ENCODE results near the gene VPS26B.

VPS26B gene

GRCh38 chr11:134223121-134223520, 1.4 kb upstream of the VPS26B start:
- TF ChIP-seq CTCF (IDR thresholded peaks at IDR 0.05; ENCODE audit: control insufficient read depth, extremely low read depth, insufficient read depth), result no peak
- no peak for DNase-seq (ENCODE audit: low read depth)
- peak overlapping the region; percentile 92 for H3K4me3 ChIP-seq (ENCODE audit: low read depth, low read length)

DNA sequence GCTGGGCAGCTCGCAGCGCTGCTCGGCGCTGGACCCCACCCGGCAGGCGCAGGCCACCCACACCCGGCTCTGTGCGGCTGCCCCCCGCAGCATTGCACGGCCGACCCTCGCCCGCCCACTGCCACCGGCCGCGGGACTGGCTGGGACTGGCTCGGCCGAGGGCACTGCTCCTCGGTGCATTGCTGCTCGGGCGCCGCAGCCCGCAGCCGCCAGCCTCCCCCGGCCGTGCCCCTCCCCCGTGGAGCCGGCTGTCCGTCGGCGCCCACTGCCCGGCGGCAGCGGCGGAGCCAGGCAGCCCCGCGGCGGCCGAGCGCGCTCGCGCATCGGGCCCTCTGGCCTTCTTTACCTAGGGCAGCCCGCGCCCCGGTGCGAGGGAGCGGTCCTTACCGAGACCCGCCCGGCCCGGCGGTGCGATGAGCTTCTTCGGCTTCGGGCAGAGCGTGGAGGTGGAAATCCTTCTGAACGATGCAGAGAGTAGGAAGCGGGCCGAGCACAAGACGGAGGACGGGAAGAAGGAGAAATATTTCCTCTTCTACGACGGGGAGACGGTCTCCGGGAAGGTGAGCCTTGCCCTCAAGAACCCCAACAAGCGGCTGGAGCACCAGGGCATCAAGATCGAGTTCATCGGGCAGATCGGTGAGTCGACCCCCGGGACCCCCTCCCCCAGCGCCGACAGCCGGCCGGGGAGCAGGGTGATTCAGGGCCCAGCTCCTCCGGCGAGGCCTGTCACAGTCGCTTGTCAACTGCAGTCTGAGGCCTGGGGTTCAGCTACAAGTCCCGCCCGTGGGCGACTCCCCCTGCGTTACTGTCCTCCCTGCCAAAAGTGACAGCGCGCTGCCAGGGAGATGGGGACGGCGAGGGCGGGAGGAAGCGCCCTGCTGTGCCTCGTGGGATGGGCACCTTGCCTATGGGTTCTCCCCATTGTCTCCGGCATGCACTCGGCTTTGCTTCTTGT, 516 bp downstream of the VPS26B start:
- TF ChIP-seq CTCF (IDR thresholded peaks at IDR 0.05; ENCODE audit: control insufficient read depth, extremely low read depth, insufficient read depth), result no peak
- H3K4me3 ChIP-seq (ENCODE audit: low read depth, low read length), result peak overlapping the region; percentile 92
- no peak for DNase-seq (ENCODE audit: low read depth)

DNA sequence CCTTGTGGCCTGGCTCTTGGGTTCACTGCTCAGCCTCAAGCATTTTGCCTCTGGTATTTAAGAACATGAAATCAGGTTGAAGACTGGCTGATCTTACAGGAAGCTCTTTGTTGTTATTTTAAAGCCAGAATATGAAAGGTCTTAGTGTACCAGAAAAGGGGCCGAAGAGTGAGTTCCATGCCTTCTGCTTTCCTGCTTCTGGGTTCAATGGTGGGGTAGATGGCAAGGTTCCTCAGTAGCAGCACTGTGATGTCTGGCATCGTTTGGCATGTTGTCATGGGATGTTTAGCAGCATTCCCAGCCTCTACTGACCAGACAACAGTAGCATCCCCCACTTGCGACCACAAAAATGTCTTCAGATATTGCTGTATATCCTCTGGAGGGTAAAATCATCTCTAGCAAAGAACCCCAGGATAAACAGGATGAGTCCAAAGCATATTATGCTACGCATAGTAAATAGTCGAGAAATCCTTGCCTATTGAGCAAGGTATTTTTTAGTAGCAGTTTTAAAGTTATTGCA, 2.4 kb downstream of the VPS26B start:
- no peak for DNase-seq (ENCODE audit: low read depth)
- no peak overlapping the region for H3K4me3 ChIP-seq (ENCODE audit: low read depth, low read length)
- no peak for TF ChIP-seq CTCF (IDR thresholded peaks at IDR 0.05; ENCODE audit: control insufficient read depth, extremely low read depth, insufficient read depth)

- no peak for TF ChIP-seq CTCF (IDR thresholded peaks at IDR 0.05; ENCODE audit: control insufficient read depth, extremely low read depth, insufficient read depth)
- no peak overlapping the region for H3K4me3 ChIP-seq (ENCODE audit: low read depth, low read length)
- no peak for DNase-seq (ENCODE audit: low read depth)
Observed at GRCh38 chr11:134228625-134229024, 4.2 kb downstream of the VPS26B start.

DNA sequence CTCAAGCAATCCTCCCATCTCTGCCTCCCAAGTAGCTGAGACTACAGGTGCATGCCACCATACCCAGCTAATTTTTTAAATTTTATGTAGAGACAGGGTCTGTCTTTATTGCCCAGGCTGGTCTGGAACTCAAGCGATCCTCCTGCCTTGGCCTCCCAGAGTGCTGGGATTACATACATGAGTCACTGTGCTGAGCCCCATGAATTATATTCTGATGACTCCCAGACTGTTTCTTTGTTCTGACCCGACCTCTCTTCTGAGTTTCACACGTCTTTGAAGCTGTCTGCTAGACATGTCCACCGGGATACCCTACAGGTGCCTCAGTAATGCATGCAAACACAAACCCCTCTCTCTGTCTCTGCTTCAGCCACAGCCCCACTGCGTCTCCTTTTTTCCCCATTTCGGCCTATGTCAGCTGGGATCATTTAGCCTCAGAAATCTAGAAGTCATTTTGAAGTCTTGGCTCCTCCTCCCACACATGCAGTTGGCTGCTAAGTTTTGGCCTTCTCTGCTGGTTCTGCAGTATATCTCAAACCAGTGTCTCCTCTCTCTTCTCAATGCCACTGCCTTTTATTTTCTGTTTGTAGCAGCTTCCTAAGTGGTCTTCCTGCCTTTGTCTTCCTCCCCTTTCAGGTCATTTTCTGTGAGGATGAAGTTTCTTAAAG, 4.8 kb downstream of the VPS26B start:
- TF ChIP-seq CTCF (IDR thresholded peaks at IDR 0.05; ENCODE audit: control insufficient read depth, extremely low read depth, insufficient read depth), result no peak

GRCh38 chr11:134230339-134230738, 5.9 kb downstream of the VPS26B start:
- no peak overlapping the region for H3K4me3 ChIP-seq (ENCODE audit: low read depth, low read length)
- no peak for DNase-seq (ENCODE audit: low read depth)
- no peak for TF ChIP-seq CTCF (IDR thresholded peaks at IDR 0.05; ENCODE audit: control insufficient read depth, extremely low read depth, insufficient read depth)

More for the DNA sequence above, 4.8 kb downstream of the VPS26B start:
- no peak for DNase-seq (ENCODE audit: low read depth)
- H3K4me3 ChIP-seq (ENCODE audit: low read depth, low read length), result no peak overlapping the region

Data from LNCaP clone FGC (cell line).